PC-9 (cell line): ENCODE data around the gene FAM234A.

Experiments
- EZH2 ChIP-seq: fragments of 200-600 bp; sonication (generic); IDR thresholded peaks from 2 replicates; pipeline ENCODE4 v1.8.0; 2017; ENCODE audit warnings: antibody characterized with exemption, low read depth
- TF ChIP-seq, protein P1 (sequence below): fragments of 200-600 bp; sonication (generic); conservative IDR thresholded peaks from 2 replicates; pipeline ENCODE4 v1.6.1; 2017; ENCODE audit warnings: mixed run types, antibody characterized with exemption, mild to moderate bottlenecking, moderate library complexity

- TF ChIP-seq, protein P1, sequence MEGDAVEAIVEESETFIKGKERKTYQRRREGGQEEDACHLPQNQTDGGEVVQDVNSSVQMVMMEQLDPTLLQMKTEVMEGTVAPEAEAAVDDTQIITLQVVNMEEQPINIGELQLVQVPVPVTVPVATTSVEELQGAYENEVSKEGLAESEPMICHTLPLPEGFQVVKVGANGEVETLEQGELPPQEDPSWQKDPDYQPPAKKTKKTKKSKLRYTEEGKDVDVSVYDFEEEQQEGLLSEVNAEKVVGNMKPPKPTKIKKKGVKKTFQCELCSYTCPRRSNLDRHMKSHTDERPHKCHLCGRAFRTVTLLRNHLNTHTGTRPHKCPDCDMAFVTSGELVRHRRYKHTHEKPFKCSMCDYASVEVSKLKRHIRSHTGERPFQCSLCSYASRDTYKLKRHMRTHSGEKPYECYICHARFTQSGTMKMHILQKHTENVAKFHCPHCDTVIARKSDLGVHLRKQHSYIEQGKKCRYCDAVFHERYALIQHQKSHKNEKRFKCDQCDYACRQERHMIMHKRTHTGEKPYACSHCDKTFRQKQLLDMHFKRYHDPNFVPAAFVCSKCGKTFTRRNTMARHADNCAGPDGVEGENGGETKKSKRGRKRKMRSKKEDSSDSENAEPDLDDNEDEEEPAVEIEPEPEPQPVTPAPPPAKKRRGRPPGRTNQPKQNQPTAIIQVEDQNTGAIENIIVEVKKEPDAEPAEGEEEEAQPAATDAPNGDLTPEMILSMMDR, result no peak
- TF ChIP-seq EZH2, result no peak
Measured at GRCh38 chr16:228151-228851, 6.3 kb upstream of the FAM234A start.
